Activated naive CD8-positive, alpha-beta T cell treated with anti-CD3 and anti-CD28 coated beads, Interleukin-2, amount 50 U/mL, for 16 hours (primary cell): ENCODE results near the gene ANKS6.

Experiments used
- DNase-seq: peaks from one replicate; pipeline ENCODE4 v3.0.0-alpha.2; 2020; ENCODE audit warnings: low read depth, low spot score

ANKS6 gene

DNA sequence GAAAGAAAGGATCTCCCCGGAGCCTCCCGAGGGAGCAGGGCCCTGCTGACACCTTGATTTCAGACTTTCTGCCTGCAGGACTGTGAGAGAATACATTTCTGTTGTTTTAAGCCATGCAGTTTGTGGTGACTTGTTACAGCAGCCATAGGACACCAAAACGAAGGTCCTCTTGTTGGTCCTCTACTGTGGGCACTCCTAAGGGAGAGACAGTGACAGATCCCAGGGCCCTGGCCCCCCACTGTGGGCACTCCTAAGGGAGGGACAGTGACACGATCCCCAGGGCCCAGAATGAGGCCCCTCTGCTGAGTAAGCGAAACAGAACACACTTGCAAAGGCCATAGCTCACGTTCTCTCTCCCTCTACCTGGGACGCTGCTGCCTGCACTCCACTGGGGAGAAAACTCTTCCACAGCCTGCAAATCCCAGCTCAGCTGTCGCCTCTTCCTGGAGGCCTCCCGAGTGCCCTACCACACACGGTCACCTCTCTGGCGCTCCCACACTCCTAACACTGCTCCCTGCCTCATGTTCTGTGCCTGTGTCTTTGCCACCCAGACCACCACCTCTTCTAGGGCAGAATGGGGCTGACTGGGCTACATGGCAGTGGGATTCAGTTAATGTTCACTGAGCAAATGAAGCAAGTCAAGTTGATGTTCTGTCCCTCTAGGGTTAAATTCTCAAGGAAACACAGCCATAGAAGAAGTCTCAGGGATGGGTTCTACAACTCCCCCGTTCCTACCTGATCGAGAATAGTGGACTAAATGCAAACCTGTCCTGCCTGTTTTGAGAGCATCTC, 23.8 kb downstream of the ANKS6 start:
- DNase-seq, result no peak

DNA sequence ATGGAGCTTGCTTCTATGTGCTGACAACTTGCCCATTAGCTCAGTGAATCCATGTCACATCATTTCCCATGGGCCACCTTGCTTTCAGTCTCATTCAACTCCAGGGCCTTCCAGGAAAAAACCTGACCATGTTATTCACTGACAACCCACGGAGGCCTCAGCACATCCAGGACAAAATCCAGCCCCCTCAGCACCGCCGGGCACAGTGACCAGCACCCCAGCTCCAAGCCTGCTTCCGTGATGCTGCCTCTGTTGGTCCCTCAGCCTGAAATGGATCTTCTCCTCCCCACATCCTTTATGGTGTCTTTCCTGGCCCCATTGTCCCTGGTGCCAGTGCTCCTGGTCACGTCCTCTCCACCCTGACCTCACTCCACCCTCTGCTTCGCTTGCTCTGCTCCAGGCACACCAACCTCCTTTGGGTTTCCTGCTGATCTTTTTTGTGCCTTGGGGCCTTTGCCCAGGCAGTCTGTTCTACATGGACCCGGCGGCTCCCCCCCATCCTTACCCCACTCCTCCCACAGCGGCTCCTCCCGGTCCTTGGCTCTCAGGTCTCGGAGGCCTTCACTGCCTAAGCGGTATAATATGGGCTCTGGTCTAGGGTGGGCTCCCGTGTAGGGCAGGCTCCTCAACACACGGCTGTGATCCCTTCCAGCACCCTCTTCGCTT, 25.0 kb downstream of the ANKS6 start:
- no peak for DNase-seq

DNA sequence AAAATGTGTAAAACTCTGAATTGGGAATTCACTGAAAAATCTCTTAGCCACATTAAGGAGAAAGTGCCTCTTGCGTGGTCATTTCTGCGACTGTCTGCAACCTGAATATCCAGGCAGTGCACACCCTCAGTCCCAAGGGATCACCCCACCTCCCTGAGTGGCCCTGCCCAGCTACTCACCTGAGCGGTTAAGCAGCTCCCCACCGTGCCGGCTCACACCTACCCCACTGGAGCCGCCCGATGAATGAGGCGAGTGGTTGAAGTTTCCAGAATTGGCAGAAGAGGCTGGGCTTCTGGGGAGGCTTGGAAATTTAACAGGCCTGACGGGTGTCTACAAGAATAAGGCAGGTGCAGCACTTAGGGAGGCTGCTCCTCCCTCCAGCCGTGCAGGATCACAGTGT, 25.6 kb downstream of the ANKS6 start:
- no peak for DNase-seq

DNA sequence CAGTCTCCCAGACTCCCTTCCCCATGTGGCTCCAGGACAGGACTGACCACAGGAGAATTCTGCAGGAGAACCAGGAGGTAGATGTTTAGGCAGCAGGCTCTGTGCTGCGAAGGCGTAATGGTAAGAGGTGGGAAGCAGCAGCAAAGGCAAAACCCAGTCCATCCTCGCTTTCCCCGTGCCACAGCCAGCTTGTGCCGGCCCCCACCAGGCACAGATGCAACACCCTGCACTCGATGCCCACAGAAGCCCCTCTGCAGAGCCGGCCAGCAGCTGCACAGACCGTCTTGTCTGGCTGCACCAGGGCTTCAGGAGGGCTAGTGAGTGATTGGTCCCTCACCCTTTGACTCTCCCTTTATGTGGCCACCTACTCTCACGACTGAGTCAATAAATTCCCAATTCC, 28.0 kb downstream of the ANKS6 start:
- DNase-seq, result no peak

DNA sequence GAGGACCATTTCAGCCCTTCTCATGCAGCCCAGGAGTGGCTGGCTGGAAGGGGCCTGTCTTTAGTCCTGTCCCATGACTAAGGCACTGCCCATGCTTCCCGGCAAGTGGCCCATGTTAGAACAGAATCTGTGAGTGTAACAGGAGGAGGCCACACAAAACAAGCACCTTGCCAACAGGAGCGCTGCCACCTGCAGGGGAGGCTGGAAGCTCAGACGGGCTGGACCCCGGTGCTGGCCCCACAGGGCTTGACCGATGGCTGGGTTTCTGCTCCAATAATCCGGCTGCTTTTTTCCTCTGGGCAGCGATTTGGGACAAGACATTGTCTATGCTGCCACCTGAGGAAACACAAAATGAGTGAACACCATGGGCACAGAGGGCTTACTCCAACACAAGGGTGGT, 28.4 kb downstream of the ANKS6 start:
- DNase-seq, result no peak

DNA sequence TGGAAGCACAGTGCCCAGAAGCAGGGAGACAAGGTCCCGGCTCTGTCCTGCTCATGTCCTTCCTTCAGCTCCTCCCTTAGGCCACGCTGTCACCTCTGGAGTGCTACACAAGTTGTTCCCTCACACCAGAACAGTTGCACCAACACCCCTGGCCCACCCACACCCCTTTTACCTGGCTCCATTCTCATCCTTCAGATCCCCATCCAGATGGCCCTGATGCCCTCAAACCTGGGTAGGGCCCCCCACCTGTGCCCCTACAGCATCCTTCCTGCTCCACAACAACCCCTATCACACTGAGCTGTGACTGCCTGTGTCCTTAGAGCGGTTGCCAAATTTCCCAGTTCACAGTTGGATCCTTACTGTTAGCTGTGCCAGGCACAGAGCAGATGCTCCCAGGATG, 29.2 kb downstream of the ANKS6 start:
- DNase-seq, result no peak

DNA sequence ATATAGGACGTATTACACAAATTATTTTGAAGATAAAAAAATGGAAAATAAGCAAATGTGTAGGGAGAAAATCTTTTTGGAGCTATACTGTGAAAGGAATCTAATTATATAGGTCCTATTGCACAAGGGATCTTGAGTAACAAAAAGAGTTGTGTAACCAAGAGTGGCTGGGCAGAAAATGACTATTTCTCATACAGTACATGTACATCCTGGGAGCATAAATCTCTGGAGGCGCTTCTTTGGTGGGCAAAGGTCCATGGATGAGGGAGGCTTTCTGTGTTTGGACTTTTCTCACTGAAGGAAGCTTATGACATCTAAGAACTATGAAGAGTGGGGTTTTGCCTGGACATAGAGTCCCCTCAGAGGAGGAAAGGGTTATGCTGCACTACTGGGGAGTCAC, 29.8 kb downstream of the ANKS6 start:
- DNase-seq, result no peak

DNA sequence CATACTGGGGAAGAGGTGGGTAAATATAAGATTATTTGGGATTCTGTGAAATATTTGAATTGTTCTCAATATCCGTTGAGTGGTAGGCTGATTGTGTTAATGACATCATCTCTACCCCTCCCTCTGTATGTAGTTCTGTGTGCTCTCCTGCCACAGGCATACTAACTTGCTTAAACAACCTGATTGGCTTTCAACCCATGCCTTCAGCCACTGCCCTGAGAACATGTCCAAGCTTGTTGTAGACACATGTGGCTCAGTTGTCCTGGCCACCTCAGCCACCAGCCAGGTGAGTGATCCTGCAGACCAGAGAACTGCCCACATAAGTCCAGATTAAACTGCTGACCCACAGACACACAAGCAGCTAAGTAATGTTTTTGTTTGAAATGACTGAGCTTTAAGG, 31.1 kb downstream of the ANKS6 start:
- DNase-seq, result no peak

DNA sequence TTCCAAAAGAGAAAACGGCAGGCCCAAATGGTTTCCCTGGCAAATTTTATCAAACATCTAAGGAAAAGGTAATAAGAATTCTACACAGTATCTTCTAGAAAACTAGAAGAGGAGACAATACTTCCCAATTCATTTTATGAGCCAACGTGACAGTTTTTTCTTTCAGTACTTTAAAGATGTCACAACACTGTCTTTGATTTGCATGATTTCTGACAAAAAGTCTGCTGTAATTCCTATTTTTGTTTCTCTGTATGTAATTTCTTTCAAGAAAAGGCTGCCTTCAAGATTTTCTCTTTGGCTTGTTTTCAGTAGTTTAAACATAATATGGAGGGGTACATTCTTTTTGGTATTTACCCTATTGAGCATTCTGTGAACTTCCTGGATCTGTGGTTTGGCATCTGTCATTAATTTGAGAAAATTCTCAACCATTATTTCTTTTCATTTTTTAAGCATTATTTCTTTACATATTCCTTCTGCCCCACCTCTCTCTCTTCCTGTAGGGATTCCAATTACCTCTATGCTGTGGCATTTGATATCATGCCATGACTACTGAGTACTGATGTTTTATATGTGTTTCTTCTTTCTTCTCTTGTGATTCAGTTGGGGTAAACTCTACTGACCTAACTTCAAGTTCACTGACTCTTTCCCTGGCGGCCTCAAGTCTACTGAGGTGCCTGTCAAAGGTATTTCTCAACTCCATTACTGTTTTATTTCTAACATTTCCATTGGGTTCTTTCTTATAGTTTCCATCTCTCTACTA, 32.2 kb downstream of the ANKS6 start:
- DNase-seq, result no peak

DNA sequence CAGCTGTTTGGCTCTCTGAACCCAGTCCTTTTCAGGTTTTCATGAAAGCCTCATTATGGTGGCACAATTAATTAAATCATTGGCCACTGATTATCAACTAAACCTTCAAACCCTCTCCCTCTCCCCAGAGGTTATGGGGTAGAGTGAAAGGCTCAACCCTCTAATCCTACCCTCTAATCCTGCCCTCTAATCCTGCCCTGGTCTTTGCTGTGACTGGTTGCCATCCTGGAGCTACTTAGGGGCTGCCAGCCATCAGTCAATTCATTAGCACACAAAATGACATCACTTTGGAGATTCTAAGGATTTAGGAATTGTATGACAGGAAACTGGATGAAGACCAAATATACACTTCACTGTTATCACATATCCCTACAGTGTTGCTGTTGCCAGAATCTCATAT, 36.1 kb downstream of the ANKS6 start:
- no peak for DNase-seq

DNA sequence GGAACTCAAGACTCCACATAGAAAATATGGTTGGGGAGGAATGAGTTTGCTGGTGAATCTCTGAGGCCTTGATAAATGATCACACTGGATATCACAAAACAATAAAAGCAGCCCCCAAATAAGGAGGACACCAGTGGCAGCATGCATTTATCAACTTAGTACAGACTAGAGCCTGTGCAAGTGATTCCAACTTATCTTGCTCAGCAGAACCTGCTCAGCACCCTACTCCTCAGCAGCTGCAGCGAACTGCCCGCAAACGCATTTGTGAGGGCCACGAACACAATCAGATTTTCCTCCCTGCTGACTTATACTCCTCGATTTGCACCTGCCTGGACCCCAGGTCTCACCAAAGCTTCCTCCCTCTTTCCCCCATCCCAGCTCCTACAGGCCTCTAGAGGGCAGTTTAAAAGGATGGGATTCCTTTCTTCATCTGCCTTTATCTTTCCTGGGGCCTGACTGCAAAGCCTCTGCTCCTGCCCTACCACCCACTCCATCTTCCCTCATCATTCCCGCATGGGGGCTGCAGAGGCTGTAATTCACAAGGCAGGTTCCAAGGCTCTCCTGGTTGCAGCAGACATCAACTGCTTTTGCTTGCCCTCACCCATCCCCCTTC, 41.2 kb downstream of the ANKS6 start:
- DNase-seq, result no peak

DNA sequence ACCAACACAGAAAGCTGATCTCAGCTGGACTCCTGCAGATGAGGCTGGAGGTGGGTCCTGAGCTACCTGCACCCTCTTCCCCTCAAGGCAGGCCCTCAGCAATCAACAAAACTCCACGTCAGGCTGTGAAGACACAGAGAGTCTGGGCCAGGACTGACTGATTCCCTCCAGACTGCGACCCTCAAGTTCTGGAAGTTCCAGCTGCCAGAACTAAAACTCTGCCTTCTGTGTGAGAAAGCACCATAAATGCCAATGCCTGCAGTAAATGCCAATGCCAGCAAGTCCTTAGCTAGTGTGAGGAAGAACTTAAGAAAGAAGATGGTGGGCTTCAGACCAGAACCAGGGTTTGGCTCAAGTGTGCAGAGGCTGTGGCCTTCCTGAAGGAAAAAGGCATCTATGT, 45.1 kb downstream of the ANKS6 start:
- no peak for DNase-seq

DNA sequence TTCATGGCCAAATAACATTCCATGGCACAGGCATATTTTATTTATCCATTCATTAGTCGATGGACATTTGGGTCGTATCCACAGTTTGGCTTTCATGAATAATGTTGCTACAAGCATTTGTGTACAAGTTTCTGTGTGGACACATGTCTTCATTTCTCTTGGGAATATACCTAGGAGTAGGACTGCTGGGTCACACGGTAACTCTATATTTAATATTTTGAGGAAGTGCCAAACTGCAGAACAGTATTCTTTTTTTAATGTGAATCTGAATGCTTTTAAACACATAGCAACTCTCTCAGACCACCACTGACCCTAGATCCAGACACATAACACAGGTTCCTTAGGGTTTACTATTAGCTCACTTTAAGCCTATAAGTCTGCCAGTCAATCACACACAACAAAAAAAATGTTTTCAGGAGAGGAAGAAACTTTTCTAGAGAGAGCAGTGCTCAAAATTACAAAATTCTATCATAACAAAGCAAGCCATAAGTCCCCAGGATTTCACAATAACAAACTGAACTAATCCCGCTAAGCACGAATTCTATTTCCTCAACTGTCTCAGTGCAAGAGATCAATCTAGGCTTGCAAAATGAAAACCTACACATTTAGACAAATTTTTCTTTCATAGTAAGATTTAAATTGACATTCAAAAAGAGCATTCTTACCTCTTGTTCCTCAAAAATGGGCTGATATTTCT, 45.8 kb downstream of the ANKS6 start:
- DNase-seq, result no peak

DNA sequence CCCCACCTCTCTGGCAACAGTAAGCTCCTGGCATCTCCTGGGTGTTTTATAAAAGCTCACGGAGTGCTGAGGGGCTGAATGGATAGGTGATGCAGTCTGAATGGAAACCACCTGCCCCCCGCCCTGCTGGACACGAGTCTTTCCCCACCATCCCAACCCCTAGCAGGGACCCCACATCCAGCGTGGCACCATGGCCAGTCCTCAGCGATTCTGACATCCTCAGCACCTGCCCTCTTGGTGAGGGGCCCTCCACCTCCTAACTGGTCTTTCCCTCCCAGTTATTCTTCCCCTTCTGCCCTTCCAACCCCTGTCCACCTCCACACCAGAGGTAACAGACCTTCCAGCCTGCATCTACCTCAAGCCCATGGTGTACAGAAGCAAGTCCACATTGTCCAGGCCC, 48.9 kb downstream of the ANKS6 start:
- DNase-seq, result no peak

DNA sequence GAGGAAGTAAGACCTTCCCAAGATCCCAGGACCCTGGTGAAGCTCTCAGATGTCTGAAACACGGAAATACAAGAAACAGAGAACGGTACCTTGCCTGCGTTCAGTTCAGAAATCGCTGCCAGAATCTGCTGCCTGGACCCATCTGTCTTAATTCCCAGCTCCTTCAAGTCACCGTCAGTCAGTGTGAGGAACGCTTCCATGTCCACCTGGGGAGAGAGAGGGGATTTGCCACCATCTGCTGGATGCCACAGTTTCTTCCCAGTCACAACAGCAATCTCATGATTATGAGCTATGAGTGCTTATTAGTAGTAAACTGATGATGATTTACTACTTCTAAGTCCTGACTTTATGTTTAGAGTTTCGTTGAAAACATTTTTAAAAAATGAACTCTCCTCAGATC, 50.9 kb downstream of the ANKS6 start:
- DNase-seq, result no peak

DNA sequence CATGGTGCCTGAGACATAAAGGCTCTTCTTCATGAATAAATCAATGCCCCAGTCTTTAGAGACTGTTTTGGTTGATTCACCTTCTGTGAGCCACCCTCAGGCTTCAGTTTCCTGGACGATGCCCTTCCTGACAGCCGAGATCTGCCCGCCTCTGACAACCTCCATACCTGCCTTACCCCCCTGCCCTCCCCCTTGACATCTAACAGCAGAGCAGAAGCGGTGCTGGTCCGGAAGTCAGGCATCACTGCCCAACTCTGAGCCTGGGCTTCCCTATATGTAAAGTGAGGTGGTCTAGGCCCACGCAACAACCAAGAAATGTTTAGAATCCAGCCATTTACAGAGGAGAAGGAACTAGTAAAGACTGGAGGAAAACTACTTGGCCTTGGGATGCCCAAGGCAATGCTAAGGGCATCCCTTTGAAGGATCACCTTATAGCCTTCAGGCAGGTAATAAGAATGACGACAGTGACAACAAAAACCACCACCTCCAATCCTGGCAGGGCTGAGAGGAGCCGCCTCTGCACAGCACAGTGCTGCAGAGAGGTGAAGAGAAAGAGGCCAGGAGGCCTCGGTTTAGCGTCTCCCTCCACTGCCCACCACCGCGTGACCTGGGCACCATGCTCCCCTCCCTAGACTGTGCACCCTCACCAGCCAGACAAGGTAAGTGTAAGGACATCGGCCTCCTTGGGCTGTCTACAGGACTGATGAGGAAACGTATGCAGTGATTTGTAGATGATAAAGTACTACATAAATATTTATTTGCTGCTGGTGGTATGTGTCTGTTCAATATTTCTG, 52.3 kb downstream of the ANKS6 start:
- DNase-seq, result no peak

DNA sequence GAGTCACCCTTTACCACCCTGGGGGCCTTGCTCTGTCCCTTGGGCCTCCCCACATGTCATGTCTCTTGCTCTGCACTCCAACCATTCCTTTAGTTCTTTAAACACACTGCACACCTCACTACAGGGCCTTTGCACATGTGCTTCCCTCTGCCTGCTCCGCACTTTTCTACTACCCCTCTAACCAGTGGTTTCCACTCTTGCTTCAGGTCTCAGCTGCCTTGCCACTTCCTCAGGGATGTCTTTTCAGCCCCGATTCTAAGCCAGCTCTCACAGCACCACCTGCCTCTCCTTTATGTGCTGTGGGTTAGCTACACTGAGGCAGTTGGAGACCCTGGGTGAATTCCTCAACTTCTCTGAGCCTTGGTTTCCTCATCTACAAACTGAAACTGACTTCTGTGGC, 53.0 kb downstream of the ANKS6 start:
- no peak for DNase-seq

DNA sequence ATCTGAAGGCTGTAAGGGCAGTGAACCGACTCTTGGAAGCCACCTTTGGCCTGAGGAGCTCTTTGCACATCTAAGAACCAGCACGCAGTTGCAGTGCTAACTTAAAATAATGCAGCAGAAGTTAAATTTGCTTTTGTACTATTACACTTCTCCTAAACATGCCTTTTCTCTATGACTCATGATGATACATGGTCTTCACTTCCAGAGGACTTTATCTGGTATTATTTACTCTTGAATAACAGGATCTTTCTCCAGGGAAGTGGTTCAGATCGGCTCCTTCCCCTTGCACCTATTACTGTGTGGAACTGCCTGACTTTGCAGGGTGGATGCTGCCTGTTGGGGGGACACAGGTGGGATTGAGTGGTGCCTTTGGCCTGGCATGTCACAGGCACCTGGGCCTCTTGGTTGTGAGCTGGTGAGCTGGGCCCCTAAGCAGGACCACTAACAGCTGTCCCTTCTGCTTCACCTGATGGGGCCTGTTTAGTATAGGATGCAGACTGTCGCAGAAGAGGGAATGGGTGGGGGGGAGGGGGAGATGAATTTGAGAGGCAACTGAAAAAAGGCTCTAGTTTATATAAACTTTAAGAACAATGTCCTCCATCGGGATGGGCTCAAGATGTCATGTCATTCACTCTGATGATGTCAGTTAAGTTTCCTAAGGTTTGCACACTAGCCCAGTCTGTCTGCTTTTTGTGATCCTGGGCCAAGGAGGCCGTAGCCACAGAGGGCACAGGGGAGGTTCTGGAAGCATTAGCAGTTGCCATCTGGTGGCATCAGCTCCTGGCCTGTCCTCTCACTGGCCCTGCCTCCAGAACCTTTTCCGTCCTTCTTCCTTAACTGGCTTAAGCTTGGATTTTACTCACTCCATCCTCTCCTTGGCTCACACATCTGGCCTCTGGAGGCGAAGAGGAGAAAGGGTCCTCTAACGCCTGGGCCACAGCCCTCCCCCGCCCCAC, 53.8 kb downstream of the ANKS6 start:
- DNase-seq, result no peak

DNA sequence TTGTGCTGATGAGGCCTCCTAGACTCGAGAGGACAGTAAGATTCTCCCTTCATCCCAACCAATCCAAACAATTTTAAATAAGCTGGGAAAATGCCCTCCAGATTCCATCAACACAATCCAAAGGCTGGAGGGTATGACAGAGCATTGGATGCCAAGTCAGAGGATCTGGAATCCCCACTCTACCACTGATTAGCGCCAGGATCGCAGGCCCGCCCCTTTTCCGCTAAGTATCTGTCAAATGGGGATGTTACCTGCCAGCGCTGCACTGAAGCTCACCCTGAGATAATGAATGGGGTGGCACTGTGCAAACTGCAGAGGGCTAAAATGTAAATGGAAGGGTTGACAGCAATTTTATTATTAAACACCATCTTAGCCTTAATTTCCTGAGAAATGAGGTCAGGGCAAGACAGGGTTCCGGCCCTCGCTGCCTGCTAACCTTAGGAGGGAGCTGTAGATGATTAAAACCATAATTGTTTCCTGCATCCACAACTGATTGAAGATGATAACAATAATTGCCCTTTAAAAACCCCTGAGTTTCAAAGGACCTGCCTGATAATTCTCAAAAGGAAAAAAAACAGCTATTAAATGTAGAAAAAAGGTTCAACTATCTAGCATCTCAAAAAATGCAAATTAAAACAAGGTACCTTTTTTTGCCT, 56.0 kb downstream of the ANKS6 start:
- DNase-seq, result no peak
